ENCODE results near the gene STMND1. TPM values are rescaled to one million over a fixed set of nuclear protein-coding genes. Genes with fewer than 3 reads are reported as not detected.

The STMND1 gene
- total and polyA plus RNA-seq, 2 of the 4 experiments (the other 2 are of a cell fraction), result not detected

DNA sequence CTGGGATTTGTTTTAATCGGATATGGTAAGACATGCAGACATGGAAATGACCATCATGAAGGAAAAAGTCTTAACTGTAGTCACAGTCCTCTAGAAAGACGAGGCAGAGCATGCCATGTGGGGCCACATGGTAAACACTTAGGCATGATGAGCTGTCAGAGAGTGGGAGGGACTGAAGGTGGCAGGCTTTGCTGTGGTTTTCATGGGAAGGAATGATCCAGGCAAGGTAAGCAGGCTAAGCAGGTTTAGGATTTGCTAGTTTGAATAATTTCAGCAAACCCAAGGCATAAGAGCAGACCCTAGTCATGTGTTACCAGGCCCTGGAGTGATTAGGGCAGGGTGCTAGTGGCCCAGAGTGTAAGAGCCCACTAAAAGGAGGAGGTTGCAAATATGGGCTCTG is 47.2 kb upstream of the STMND1 start:
- H4K8ac ChIP-seq (ENCODE audit: low read depth in 2 of 2, low read length in 2 of 2), result no peak overlapping the region
- no TSS peak for BruUV-seq (replicated peaks)
- TF ChIP-seq POLR2A (IDR thresholded peaks at IDR 0.05; ENCODE audit: low read depth, low read length) (no peak), FOS (IDR thresholded peaks at IDR 0.05; ENCODE audit: low read depth, low read length) (no peak), CEBPB (IDR thresholded peaks at IDR 0.05; ENCODE audit: low read depth, low read length) (no peak), RCOR1 (IDR thresholded peaks at IDR 0.05; ENCODE audit: insufficient replicate concordance, low read length) (no peak)
- TF ChIP-seq, protein P1, sequence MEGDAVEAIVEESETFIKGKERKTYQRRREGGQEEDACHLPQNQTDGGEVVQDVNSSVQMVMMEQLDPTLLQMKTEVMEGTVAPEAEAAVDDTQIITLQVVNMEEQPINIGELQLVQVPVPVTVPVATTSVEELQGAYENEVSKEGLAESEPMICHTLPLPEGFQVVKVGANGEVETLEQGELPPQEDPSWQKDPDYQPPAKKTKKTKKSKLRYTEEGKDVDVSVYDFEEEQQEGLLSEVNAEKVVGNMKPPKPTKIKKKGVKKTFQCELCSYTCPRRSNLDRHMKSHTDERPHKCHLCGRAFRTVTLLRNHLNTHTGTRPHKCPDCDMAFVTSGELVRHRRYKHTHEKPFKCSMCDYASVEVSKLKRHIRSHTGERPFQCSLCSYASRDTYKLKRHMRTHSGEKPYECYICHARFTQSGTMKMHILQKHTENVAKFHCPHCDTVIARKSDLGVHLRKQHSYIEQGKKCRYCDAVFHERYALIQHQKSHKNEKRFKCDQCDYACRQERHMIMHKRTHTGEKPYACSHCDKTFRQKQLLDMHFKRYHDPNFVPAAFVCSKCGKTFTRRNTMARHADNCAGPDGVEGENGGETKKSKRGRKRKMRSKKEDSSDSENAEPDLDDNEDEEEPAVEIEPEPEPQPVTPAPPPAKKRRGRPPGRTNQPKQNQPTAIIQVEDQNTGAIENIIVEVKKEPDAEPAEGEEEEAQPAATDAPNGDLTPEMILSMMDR (conservative IDR thresholded peaks at IDR 0.05; ENCODE audit: low read depth, low read length), result no peak
- H3K9me1 ChIP-seq (ENCODE audit: insufficient read depth, low read length), result 0 out of 2 replicates have a peak, but pooled peaks cover 3% of the 10 kb centered on the region
- no peak overlapping the region for H2BK120ac ChIP-seq (ENCODE audit: low read depth, low read length)
- H2AK9ac ChIP-seq (replicated peaks; ENCODE audit: low read depth, low read length, poor library complexity), result no peak overlapping the region
- in situ Hi-C loops (cut with MboI; ENCODE audit: low sequenced_read_pairs) (no loop called here), dilution Hi-C loops (cut with HindIII; ENCODE audit: low sequenced_read_pairs, unreplicated experiment) (no loop called here), intact Hi-C loops (cut with micrococcal nuclease) (no loop called here)
- ATAC-seq (ENCODE audit: low read depth), result no peak
- H4K91ac ChIP-seq (ENCODE audit: insufficient read depth, low read depth, low read length), result no peak overlapping the region
- H3K79me1 ChIP-seq (ENCODE audit: low read depth in 1 of 2, low read length in 2 of 2), result no peaks in the 10 kb centered on the region
- H3K9me3 ChIP-seq (ENCODE audit: control insufficient read depth, insufficient read depth, low read length), result no peaks in the 10 kb centered on the region
- no peak overlapping the region for H3K56ac ChIP-seq (ENCODE audit: extremely low read depth, insufficient read depth, low read length)
- no peak overlapping the region for H3K4me3 ChIP-seq (ENCODE audit: insufficient read depth, low read depth, low read length)
- H3K27me3 ChIP-seq (ENCODE audit: control insufficient read depth, insufficient read depth, low read length), result no peaks in the 10 kb centered on the region
- no peak overlapping the region for H3K18ac ChIP-seq (ENCODE audit: low read depth, low read length)
- ChIA-PET CTCF (no interaction called here), POLR2A (ENCODE audit: unreplicated experiment) (no interaction called here)
- no peaks in the 10 kb centered on the region for H3K4me1 ChIP-seq (ENCODE audit: control insufficient read depth, insufficient read depth, low read length)
- H2AFZ ChIP-seq (replicated peaks; ENCODE audit: low read length, poor library complexity), result no peak overlapping the region
- H3K9ac ChIP-seq (ENCODE audit: low read depth, low read length), result no peak overlapping the region
- no peaks in the 10 kb centered on the region for H3K36me3 ChIP-seq (ENCODE audit: control insufficient read depth, insufficient read depth, low read length)
- no peak for DNase-seq
- no peak overlapping the region for H2BK20ac ChIP-seq (ENCODE audit: low read depth, low read length)
- no peaks in the 10 kb centered on the region for H4K20me1 ChIP-seq (ENCODE audit: insufficient read depth, low read length)
- H2AK5ac ChIP-seq (ENCODE audit: low read depth, low read length), result 0 out of 2 replicates have a peak overlapping the region, but pooled peaks have one; percentile 15
- H3K4ac ChIP-seq (ENCODE audit: low read depth, low read length), result no peak overlapping the region
- H4K5ac ChIP-seq (ENCODE audit: low read depth, low read length), result no peak overlapping the region
- no peak overlapping the region for H2BK5ac ChIP-seq (ENCODE audit: low read depth, low read length, poor library complexity, severe bottlenecking)
- H3K23ac ChIP-seq (ENCODE audit: low read depth, low read length), result no peak overlapping the region
- WGBS, 2 experiments (ENCODE audit: extremely low coverage in 2 of 2, insufficient read length in 1 of 2), result 80% methylated on average over 1 of the region's 2 CpGs; no CpG with 5 or more reads in 1 of the 2 experiments
- H3K27ac ChIP-seq (ENCODE audit: insufficient read depth, low read length), result no peak overlapping the region
- no peak overlapping the region for H3K14ac ChIP-seq (replicated peaks; ENCODE audit: low read depth, low read length)
- no peak overlapping the region for H3K4me2 ChIP-seq (ENCODE audit: low read depth, low read length)
- no peak overlapping the region for H2BK15ac ChIP-seq (ENCODE audit: low read depth, low read length)

All from IMR-90 (cell line).